Vagina (tissue), 2 donors: ENCODE results near the gene PXDN. TPM values are rescaled to one million over a fixed set of nuclear protein-coding genes. Genes with fewer than 3 reads are reported as not detected.

Experiments used
- DNase-seq, 2 donors: peaks; one replicate each; pipeline ENCODE4 v3.0.0-alpha.2; 2017; ENCODE audit errors: extremely low spot score in 2 of 2
- H3K27ac ChIP-seq: fragments of 200-600 bp; sonication (generic); one replicate; pipeline ENCODE4 v1.5.1; 2019
- H3K27me3 ChIP-seq: fragments of 200-600 bp; sonication (generic); one replicate; pipeline ENCODE4 v1.5.1; 2019
- H3K36me3 ChIP-seq, 2 donors: fragments of 200-600 bp; sonication (generic); one replicate each; pipeline ENCODE4 v1.5.1; 2017 to 2019
- H3K4me1 ChIP-seq: fragments of 200-600 bp; sonication (generic); one replicate; pipeline ENCODE4 v1.5.1; 2019
- H3K4me3 ChIP-seq, 2 donors: fragments of 200-600 bp; sonication (generic); 1 replicate in 1 of 2; 2 replicates in 1 of 2; pipeline ENCODE4 v1.5.1; 2016 to 2019
- H3K9me3 ChIP-seq: fragments of 200-600 bp; sonication (generic); one replicate; pipeline ENCODE4 v1.5.1; 2019
- CTCF ChIP-seq, 3 experiments: fragments of 450-650 bp in 2 of 3; fragments of 200-600 bp in 1 of 3; sonication (generic) in 1 of 3; IDR thresholded peaks; one replicate each; pipeline ENCODE4 v1.5.1; 2017 to 2019; ENCODE audit warnings: antibody characterized with exemption in 3 of 3, mild to moderate bottlenecking in 2 of 3, moderate library complexity in 2 of 3
- POLR2A ChIP-seq, 2 donors: fragments of 450-650 bp; IDR thresholded peaks; one replicate each; pipeline ENCODE4 v1.6.1; 2017; ENCODE audit warnings: antibody characterized with exemption in 2 of 2, mild to moderate bottlenecking in 2 of 2, moderate library complexity in 2 of 2
- POLR2AphosphoS5 ChIP-seq, 2 donors: sonication (generic); formaldehyde crosslinking; IDR thresholded peaks; one replicate each; pipeline ENCODE4 v1.9.0; 2017; ENCODE audit warnings: antibody characterized with exemption in 2 of 2, mild to moderate bottlenecking in 2 of 2, low read depth in 1 of 2; ENCODE audit not compliant: insufficient read depth in 1 of 2
- intact Hi-C: fragments of 100-400 bp; cut with DNase I; formaldehyde crosslinking; loops from one replicate; pipeline ENCODE4 v1.15.1; 2023
- total RNA-seq: library from RNA; depleted of rRNA; stranded (reverse); fragments of >200 nt; gene quantifications from one replicate; pipeline ENCODE4 v1.2.3, GENCODE V29; 2016

PXDN gene
- total RNA-seq, 1 donor from 2014 or later: 33.6 TPM

- Histone ChIP-seq H3K27ac (no peak overlapping the region), H3K36me3 (no peaks in the 10 kb centered on the region), H3K9me3 (no peaks in the 10 kb centered on the region), H3K27me3 (no peaks in the 10 kb centered on the region), H3K4me1 (no peaks in the 10 kb centered on the region), H3K4me3 (no peak overlapping the region)
- intact Hi-C loops: no loop called here
- no peak for DNase-seq
- no peak for TF ChIP-seq POLR2A (IDR thresholded peaks at IDR 0.05)
- no peak for TF ChIP-seq CTCF (IDR thresholded peaks at IDR 0.05)
- TF ChIP-seq POLR2AphosphoS5 (IDR thresholded peaks at IDR 0.05; ENCODE audit: insufficient read depth in 1 of 2, low read depth in 1 of 2): no peak
Observed at GRCh38 chr2:1777156-1777555, 32.8 kb upstream of the PXDN start.

GRCh38 chr2:1775511-1776035 lies 31.3 kb upstream of the PXDN start:
- H3K4me3 ChIP-seq: no peak overlapping the region
- intact Hi-C loops: no loop called here
- DNase-seq: no peak
- no peak for TF ChIP-seq CTCF (IDR thresholded peaks at IDR 0.05)
- no peaks in the 10 kb centered on the region for H3K36me3 ChIP-seq
- no peaks in the 10 kb centered on the region for H3K4me1 ChIP-seq
- no peak overlapping the region for H3K27ac ChIP-seq
- no peaks in the 10 kb centered on the region for H3K9me3 ChIP-seq
- H3K27me3 ChIP-seq: no peaks in the 10 kb centered on the region

- Histone ChIP-seq H3K9me3 (no peaks in the 10 kb centered on the region), H3K4me1 (no peaks in the 10 kb centered on the region), H3K4me3 (no peak overlapping the region), H3K27me3 (no peaks in the 10 kb centered on the region), H3K36me3 (no peaks in the 10 kb centered on the region), H3K27ac (no peak overlapping the region)
- intact Hi-C loops: no loop called here
- TF ChIP-seq POLR2AphosphoS5 (IDR thresholded peaks at IDR 0.05; ENCODE audit: insufficient read depth in 1 of 2, low read depth in 1 of 2) (no peak), CTCF (IDR thresholded peaks at IDR 0.05) (no peak), POLR2A (IDR thresholded peaks at IDR 0.05) (no peak)
- DNase-seq: no peak
Observed at GRCh38 chr2:1774929-1775328, 30.6 kb upstream of the PXDN start.

GRCh38 chr2:1773883-1774282 lies 29.6 kb upstream of the PXDN start:
- Histone ChIP-seq H3K4me1 (no peaks in the 10 kb centered on the region), H3K9me3 (no peaks in the 10 kb centered on the region), H3K27me3 (no peaks in the 10 kb centered on the region), H3K27ac (no peak overlapping the region), H3K36me3 (no peaks in the 10 kb centered on the region), H3K4me3 (no peak overlapping the region)
- no peak for TF ChIP-seq CTCF (IDR thresholded peaks at IDR 0.05)
- TF ChIP-seq POLR2AphosphoS5 (IDR thresholded peaks at IDR 0.05; ENCODE audit: insufficient read depth in 1 of 2, low read depth in 1 of 2): no peak
- no peak for TF ChIP-seq POLR2A (IDR thresholded peaks at IDR 0.05)
- intact Hi-C loops: no loop called here
- DNase-seq: no peak

GRCh38 chr2:1772471-1773267 lies 28.4 kb upstream of the PXDN start:
- Histone ChIP-seq H3K9me3 (no peaks in the 10 kb centered on the region), H3K27me3 (no peaks in the 10 kb centered on the region), H3K36me3 (no peaks in the 10 kb centered on the region), H3K4me3 (no peak overlapping the region), H3K4me1 (no peaks in the 10 kb centered on the region), H3K27ac (no peak overlapping the region)
- no peak for DNase-seq
- intact Hi-C loops: no loop called here
- TF ChIP-seq CTCF (IDR thresholded peaks at IDR 0.05) (no peak), POLR2A (IDR thresholded peaks at IDR 0.05) (no peak), POLR2AphosphoS5 (IDR thresholded peaks at IDR 0.05; ENCODE audit: insufficient read depth in 1 of 2, low read depth in 1 of 2) (no peak)
